ENCODE measurements around the gene TCF7. TPM values are rescaled to one million over a fixed set of nuclear protein-coding genes. Genes with fewer than 3 reads are reported as not detected.

Gene TCF7
- total RNA-seq, 5 donors from 2014 or later (not counting 1 experiment from before 2014, with no cell fraction given) = 503 to 749 (median 693) TPM

DNA sequence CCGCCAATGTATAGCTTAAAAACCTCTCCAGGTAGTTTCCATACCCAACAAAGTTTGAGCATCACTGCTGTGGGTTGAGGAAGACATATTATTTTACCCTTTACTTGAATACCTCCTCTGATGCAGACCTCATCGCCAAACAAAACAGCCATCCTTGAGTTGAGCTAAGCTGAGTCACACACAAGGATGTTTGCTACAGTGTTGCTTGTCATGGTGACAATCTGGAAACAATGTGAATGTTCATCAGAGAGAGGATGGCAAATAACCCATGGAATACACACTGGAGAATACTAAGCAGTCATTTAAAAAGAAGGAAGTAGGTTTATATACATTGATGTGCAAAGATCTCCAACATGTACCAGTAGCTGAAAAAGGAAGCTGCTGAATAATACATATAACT lies 41.1 kb upstream of the TCF7 start:
- no peak for DNase-seq
- no peaks in the 10 kb centered on the region for H3K36me3 Mint-ChIP-seq
- H3K27me3 Mint-ChIP-seq = no peaks in the 10 kb centered on the region
- CTCF ChIA-PET = interaction anchor here in 1 of 2 donors (0.6 to 2.2 kb wide), 5 partner anchors 27 to 47 kb away, joined by 3 to 9 read pairs (median 5); no protein-coding TSS in a partner anchor
- no peak overlapping the region for H3K27ac ChIP-seq (ENCODE audit: low read length)
- no peaks in the 10 kb centered on the region for H3K9me3 ChIP-seq
- H3K9me3 Mint-ChIP-seq = peaks cover 0 to 5% (median 0%) of the 10 kb centered on the region in 3 donors
- H3K27ac Mint-ChIP-seq = peak overlapping the region; percentile 91 to 95
- H3K27me3 ChIP-seq (replicated peaks in 1 of 2; ENCODE audit: control insufficient read depth in 2 of 2, extremely low read depth in 1 of 2, insufficient read depth in 2 of 2, low read length in 1 of 2) = peaks cover 0 to 11% of the 10 kb centered on the region in 2 experiments
- no peak overlapping the region for H3K4me3 ChIP-seq (ENCODE audit: control insufficient read depth in 1 of 2, extremely low read depth in 1 of 2, low read length in 1 of 2)
- peaks cover 55 to 71% of the 10 kb centered on the region in 2 experiments for H3K4me1 ChIP-seq (ENCODE audit: control insufficient read depth in 1 of 2, extremely low read depth in 1 of 2, insufficient read depth in 2 of 2, low read length in 2 of 2)
- H3K4me1 Mint-ChIP-seq = peaks cover 81 to 88% (median 82%) of the 10 kb centered on the region in 3 donors
- WGBS (ENCODE audit: insufficient coverage) = no CpG with 5 or more reads among the region's 2 CpGs
- no peak for ATAC-seq (replicated peaks in 1 of 4)
- POLR2A ChIA-PET = interaction anchor here in 1 of 2 donors (1.4 kb wide), 1 partner anchor 35 kb away, joined by 3 read pairs; no protein-coding TSS in a partner anchor
- peak overlapping the region in 1 of 3 donors; percentile 82 for H3K4me3 Mint-ChIP-seq
- no peaks in the 10 kb centered on the region for H3K36me3 ChIP-seq (ENCODE audit: control insufficient read depth in 2 of 2, extremely low read depth in 1 of 2, insufficient read depth in 1 of 2, low read length in 1 of 2)

DNA sequence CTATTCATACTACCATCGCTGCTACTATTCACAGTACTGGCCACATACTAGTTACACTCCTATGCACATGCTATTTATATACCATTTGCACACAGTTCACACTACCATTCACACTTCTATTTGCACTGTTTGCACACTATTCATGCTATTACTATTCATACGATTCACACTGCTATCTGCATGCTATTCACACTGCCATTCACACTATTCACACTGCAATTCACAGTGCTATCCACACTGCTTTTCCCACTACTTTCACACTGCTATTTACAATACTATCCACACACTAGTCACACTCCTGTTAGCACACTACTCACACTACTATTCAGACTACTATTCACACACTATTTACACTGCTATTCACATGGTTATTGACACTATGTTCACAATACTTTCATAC lies 39.4 kb upstream of the TCF7 start:
- Histone ChIP-seq H3K27me3 (replicated peaks in 1 of 2; ENCODE audit: control insufficient read depth in 2 of 2, extremely low read depth in 1 of 2, insufficient read depth in 2 of 2, low read length in 1 of 2) (peaks cover 0 to 11% of the 10 kb centered on the region in 2 experiments), H3K9me3 (no peaks in the 10 kb centered on the region), H3K27ac (ENCODE audit: low read length) (no peak overlapping the region), H3K4me1 (ENCODE audit: control insufficient read depth in 1 of 2, extremely low read depth in 1 of 2, insufficient read depth in 2 of 2, low read length in 2 of 2) (peaks cover 56 to 72% of the 10 kb centered on the region in 2 experiments), H3K36me3 (ENCODE audit: control insufficient read depth in 2 of 2, extremely low read depth in 1 of 2, insufficient read depth in 1 of 2, low read length in 1 of 2) (no peaks in the 10 kb centered on the region), H3K4me3 (ENCODE audit: control insufficient read depth in 1 of 2, extremely low read depth in 1 of 2, low read length in 1 of 2) (no peak overlapping the region)
- DNase-seq = no peak
- Mint-ChIP-seq H3K4me1 (peaks cover 80 to 88% (median 81%) of the 10 kb centered on the region in 3 donors), H3K4me3 (no peak overlapping the region), H3K27me3 (no peaks in the 10 kb centered on the region), H3K9me3 (peaks cover 0 to 5% (median 0%) of the 10 kb centered on the region in 3 donors), H3K27ac (peak overlapping the region; percentile 37 to 45), H3K36me3 (no peaks in the 10 kb centered on the region)
- no peak for ATAC-seq (replicated peaks in 1 of 4)
- ChIA-PET CTCF (no interaction called here), POLR2A (no interaction called here)
- 81% methylated on average over 2 of the region's 2 CpGs for WGBS (ENCODE audit: insufficient coverage)

DNA sequence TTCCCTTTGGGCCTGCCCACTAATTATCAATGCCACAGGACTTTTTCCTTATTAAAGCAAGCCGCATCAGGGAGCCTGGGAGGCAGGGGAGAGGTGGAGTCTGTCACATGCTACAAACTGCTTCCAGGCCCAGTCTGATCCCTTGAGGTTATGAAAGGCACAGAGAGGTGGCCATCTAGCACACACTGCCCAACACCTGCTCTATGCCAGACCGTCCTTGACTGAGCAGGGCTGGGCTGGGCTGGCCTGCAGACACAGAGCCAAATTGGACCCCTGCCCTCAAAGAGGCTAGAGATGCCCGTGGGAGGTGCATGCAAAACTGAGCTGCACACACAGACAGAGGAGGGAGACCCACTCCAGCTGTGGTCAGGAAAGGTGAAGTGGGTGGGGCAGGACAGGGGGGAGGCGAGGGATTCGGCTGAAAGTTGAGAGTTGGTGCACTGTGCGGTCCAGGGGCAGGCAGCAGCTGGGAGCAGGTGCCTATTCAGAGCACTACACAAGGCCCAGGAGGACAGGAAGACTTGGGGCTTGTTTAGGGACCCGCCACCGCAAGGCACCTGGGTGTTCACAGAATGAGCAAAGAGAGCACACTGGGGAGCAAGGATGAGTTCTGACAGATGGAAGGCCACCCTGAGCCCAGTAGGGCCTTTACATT lies 36.4 kb upstream of the TCF7 start:
- Mint-ChIP-seq H3K36me3 (no peaks in the 10 kb centered on the region), H3K27me3 (no peaks in the 10 kb centered on the region), H3K4me3 (peak overlapping the region; percentile 39 to 63 (median 41)), H3K4me1 (peaks cover 75 to 80% (median 77%) of the 10 kb centered on the region in 3 donors), H3K9me3 (peaks cover 0 to 5% (median 0%) of the 10 kb centered on the region in 3 donors), H3K27ac (peak overlapping the region; percentile 98)
- ChIA-PET POLR2A (no interaction called here), CTCF (interaction anchor here (0.6 to 1.2 kb wide), 3 partner anchors 11 to 38 kb away, joined by 4 to 5 read pairs (median 4); no protein-coding TSS in a partner anchor)
- DNase-seq = peak in 5 of 35 experiments; percentile 23 to 49 (median 30)
- ATAC-seq (replicated peaks in 1 of 4) = peak; percentile 37 to 72 (median 46)
- Histone ChIP-seq H3K4me3 (ENCODE audit: control insufficient read depth in 1 of 2, extremely low read depth in 1 of 2, low read length in 1 of 2) (no peak overlapping the region), H3K4me1 (ENCODE audit: control insufficient read depth in 1 of 2, extremely low read depth in 1 of 2, insufficient read depth in 2 of 2, low read length in 2 of 2) (peaks cover 51 to 57% of the 10 kb centered on the region in 2 experiments), H3K27me3 (replicated peaks in 1 of 2; ENCODE audit: control insufficient read depth in 2 of 2, extremely low read depth in 1 of 2, insufficient read depth in 2 of 2, low read length in 1 of 2) (no peaks in the 10 kb centered on the region), H3K27ac (ENCODE audit: low read length) (no peak overlapping the region), H3K9me3 (no peaks in the 10 kb centered on the region), H3K36me3 (ENCODE audit: control insufficient read depth in 2 of 2, extremely low read depth in 1 of 2, insufficient read depth in 1 of 2, low read length in 1 of 2) (no peaks in the 10 kb centered on the region)
- 64% methylated on average over 6 of the region's 8 CpGs for WGBS (ENCODE audit: insufficient coverage)

DNA sequence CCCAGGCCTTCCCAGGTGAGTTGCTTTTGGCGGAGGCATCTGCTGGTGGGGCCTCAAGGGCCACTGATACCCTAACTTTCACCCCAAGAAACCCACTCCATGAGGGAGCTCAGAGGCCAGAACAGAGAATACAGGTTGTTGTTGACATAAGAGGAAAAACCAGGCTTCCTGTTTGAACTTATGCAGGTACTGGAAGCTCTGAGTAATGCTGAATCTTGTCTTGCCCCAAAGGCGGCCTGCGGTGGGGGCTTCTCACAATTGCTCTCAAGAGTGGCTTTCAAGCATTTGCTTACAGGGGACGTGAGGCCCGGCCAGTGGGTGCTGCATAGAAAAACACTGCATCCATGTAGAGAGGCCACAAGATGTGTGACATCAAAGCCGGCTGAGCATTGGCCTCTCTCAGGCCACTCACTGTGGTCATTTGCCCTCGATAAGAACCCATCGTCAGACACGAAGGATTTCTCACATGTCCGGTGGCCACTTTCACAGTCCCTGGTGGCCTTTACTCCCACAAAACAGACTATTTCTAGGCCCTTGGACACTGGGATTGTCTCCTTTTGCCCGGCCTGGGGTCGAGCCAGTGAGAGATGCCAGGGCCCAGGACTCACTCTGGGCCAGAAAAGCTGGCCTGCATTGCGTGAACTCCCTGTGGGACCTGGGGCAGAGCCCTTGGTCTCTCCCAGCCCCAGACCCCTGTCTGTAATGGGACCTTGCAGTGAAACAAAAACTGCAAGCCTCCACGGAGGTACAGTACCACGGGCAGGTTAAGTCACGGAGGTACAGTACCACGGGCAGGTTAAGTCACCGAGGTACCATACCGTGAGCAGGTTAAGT lies 34.5 kb upstream of the TCF7 start:
- H3K4me1 Mint-ChIP-seq = peaks cover 81 to 84% (median 81%) of the 10 kb centered on the region in 3 donors
- Histone ChIP-seq H3K36me3 (ENCODE audit: control insufficient read depth in 2 of 2, extremely low read depth in 1 of 2, insufficient read depth in 1 of 2, low read length in 1 of 2) (no peaks in the 10 kb centered on the region), H3K4me3 (ENCODE audit: control insufficient read depth in 1 of 2, extremely low read depth in 1 of 2, low read length in 1 of 2) (peak overlapping the region in 1 of 2 donors; percentile 50), H3K27me3 (replicated peaks in 1 of 2; ENCODE audit: control insufficient read depth in 2 of 2, extremely low read depth in 1 of 2, insufficient read depth in 2 of 2, low read length in 1 of 2) (no peaks in the 10 kb centered on the region), H3K4me1 (ENCODE audit: control insufficient read depth in 1 of 2, extremely low read depth in 1 of 2, insufficient read depth in 2 of 2, low read length in 2 of 2) (peaks cover 54 to 65% of the 10 kb centered on the region in 2 experiments), H3K9me3 (no peaks in the 10 kb centered on the region), H3K27ac (ENCODE audit: low read length) (peak overlapping the region; percentile 84)
- peaks cover 0 to 5% (median 0%) of the 10 kb centered on the region in 3 donors for H3K9me3 Mint-ChIP-seq
- DNase-seq = peak in 28 of 35 experiments; percentile 28 to 73 (median 52)
- peak; percentile 80 to 89 (median 87) for ATAC-seq (replicated peaks in 1 of 4)
- peak overlapping the region; percentile 98 for H3K27ac Mint-ChIP-seq
- peak overlapping the region; percentile 37 to 63 (median 44) for H3K4me3 Mint-ChIP-seq
- ChIA-PET POLR2A (interaction anchor here in 1 of 2 donors (0.6 kb wide), 1 partner anchor 20 kb away, joined by 4 read pairs; no protein-coding TSS in a partner anchor), CTCF (no interaction called here)
- WGBS (ENCODE audit: insufficient coverage) = 56% methylated on average over 18 of the region's 19 CpGs
- H3K36me3 Mint-ChIP-seq = no peaks in the 10 kb centered on the region
- H3K27me3 Mint-ChIP-seq = no peaks in the 10 kb centered on the region

DNA sequence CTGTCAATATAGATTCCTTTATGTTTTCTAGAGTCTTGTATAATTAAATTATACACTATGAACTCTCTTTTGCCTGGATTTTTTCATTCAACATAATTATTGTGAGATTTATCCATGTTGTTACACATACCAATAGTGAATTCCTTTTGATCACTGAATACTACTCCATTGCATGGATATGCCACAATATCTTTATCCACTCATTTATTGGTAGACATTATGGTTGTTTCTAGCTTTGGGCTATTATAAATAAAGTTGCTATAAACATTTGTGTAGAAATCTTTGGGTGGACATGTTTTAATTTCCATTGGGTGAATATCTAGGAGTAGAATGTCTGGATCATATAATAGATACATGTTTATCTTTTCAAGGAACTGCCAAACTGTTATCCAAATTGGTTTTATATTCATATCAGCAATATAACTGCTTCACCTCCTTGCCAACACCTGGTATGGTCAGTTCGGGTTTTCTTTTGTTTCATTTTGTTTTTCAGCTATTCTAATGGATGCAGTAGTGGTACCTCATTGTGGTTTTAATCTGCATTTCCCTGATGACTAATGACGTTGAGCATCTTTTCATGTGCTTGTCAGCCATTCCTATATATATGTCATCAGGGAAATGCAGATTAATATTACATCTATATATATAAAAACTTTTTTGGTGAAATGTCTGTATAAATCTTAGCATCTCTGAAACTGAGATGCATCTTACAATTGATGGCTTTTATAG lies 32.1 kb upstream of the TCF7 start:
- no peak overlapping the region for H3K4me3 ChIP-seq (ENCODE audit: control insufficient read depth in 1 of 2, extremely low read depth in 1 of 2, low read length in 1 of 2)
- H3K27me3 Mint-ChIP-seq = no peaks in the 10 kb centered on the region
- no peaks in the 10 kb centered on the region for H3K36me3 Mint-ChIP-seq
- no CpG with 5 or more reads among the region's 2 CpGs for WGBS (ENCODE audit: insufficient coverage)
- H3K36me3 ChIP-seq (ENCODE audit: control insufficient read depth in 2 of 2, extremely low read depth in 1 of 2, insufficient read depth in 1 of 2, low read length in 1 of 2) = no peaks in the 10 kb centered on the region
- ChIA-PET POLR2A (interaction anchor here (0.5 to 0.7 kb wide), 2 partner anchors 22 to 58 kb away, joined by 3 to 5 read pairs; no protein-coding TSS in a partner anchor), CTCF (interaction anchor here in 1 of 2 donors (1.5 to 2.1 kb wide), 2 partner anchors 18 to 43 kb away, joined by 5 to 12 read pairs; no protein-coding TSS in a partner anchor)
- H3K27ac Mint-ChIP-seq = peak overlapping the region; percentile 84 to 86
- no peaks in the 10 kb centered on the region for H3K9me3 ChIP-seq
- H3K27me3 ChIP-seq (replicated peaks in 1 of 2; ENCODE audit: control insufficient read depth in 2 of 2, extremely low read depth in 1 of 2, insufficient read depth in 2 of 2, low read length in 1 of 2) = no peaks in the 10 kb centered on the region
- H3K27ac ChIP-seq (ENCODE audit: low read length) = no peak overlapping the region
- no peak overlapping the region for H3K4me3 Mint-ChIP-seq
- ATAC-seq (replicated peaks in 1 of 4) (no peak), DNase-seq (no peak)
- peaks cover 50 to 79% of the 10 kb centered on the region in 2 experiments for H3K4me1 ChIP-seq (ENCODE audit: control insufficient read depth in 1 of 2, extremely low read depth in 1 of 2, insufficient read depth in 2 of 2, low read length in 2 of 2)
- H3K4me1 Mint-ChIP-seq = peaks cover 78 to 87% (median 85%) of the 10 kb centered on the region in 3 donors
- no peaks in the 10 kb centered on the region for H3K9me3 Mint-ChIP-seq
